Smooth muscle cell (in vitro differentiated cells): ENCODE results near the gene GRB10. TPM values are rescaled to one million over a fixed set of nuclear protein-coding genes. Genes with fewer than 3 reads are reported as not detected.
A peak's percentile ranks its signal among the peaks of the same experiment; 100 is the strongest.
"Not testable (repeated sequence)": the region's sequence is repeated elsewhere in the genome, so short reads cannot be mapped to it uniquely, and the experiment has no call there.

Source experiments
- DNase-seq: peaks from one replicate; lab custom pipeline; 2025; ENCODE audit not compliant: unreplicated experiment; lab: John Stamatoyannopoulos, UW
- H2AFZ ChIP-seq: fragments of 200-600 bp; sonication (generic); 2 replicates; pipeline ENCODE4 v1.6.0; 2016; ENCODE audit warnings: antibody characterized with exemption, low read depth, mild to moderate bottlenecking
- H3F3A ChIP-seq: fragments of 200-600 bp; sonication (generic); 2 replicates; pipeline ENCODE4 v1.6.0; 2017; ENCODE audit warnings: antibody characterized with exemption, low read depth
- H3K27ac ChIP-seq: fragments of 200-600 bp; sonication (generic); 2 replicates; pipeline ENCODE4 v1.5.1; 2016; ENCODE audit warnings: low read depth, mild to moderate bottlenecking
- H3K27me3 ChIP-seq: fragments of 200-600 bp; sonication (generic); 2 replicates; pipeline ENCODE4 v1.6.1; 2016; ENCODE audit warnings: low read depth, mild to moderate bottlenecking
- H3K36me3 ChIP-seq: fragments of 200-600 bp; sonication (generic); 2 replicates; pipeline ENCODE4 v1.5.1; 2016; ENCODE audit warnings: low read depth
- H3K4me1 ChIP-seq: fragments of 200-600 bp; sonication (generic); 2 replicates; pipeline ENCODE4 v1.5.1; 2016; ENCODE audit warnings: low read depth
- H3K4me2 ChIP-seq: fragments of 200-600 bp; sonication (generic); 2 replicates; pipeline ENCODE4 v1.6.0; 2016; ENCODE audit warnings: mild to moderate bottlenecking
- H3K4me3 ChIP-seq: fragments of 200-600 bp; sonication (generic); 2 replicates; pipeline ENCODE4 v1.5.1; 2016; ENCODE audit warnings: mild to moderate bottlenecking
- H3K79me2 ChIP-seq: fragments of 200-600 bp; sonication (generic); 2 replicates; pipeline ENCODE4 v1.6.0; 2016; ENCODE audit warnings: low read depth, mild to moderate bottlenecking
- H3K9ac ChIP-seq: fragments of 200-600 bp; sonication (generic); 2 replicates; pipeline ENCODE4 v1.6.0; 2016; ENCODE audit warnings: low read depth
- H3K9me3 ChIP-seq: fragments of 200-600 bp; sonication (generic); replicated peaks from 2 replicates; pipeline ENCODE4 v1.5.1; 2016; ENCODE audit warnings: low read depth
- H4K20me1 ChIP-seq: fragments of 200-600 bp; sonication (generic); 2 replicates; pipeline ENCODE4 v1.6.0; 2016; ENCODE audit warnings: low read depth
- WGBS: methylation state at CpG from one replicate; pipeline ENCODE4 v1.1.7; 2016; ENCODE audit warnings: low lambda C conversion rate; 5-methylcytosine and 5-hydroxymethylcytosine counted together
- polyA plus RNA-seq: library from polyadenylated mRNA; unstranded; fragments of >200 nt; fragmentation: Nextera tagmentation; extraction: Ambion mirVana; gene quantifications from 2 replicates; pipeline ENCODE4 v1.2.1, GENCODE V29; 2016
- total RNA-seq: library from RNA; depleted of rRNA; stranded (reverse); fragments of >200 nt; gene quantifications from 2 replicates; pipeline ENCODE4 v1.2.3, GENCODE V29; 2014
- TF ChIP-seq, protein P1 (sequence below): fragments of 200-600 bp; sonication (generic); IDR thresholded peaks from 2 replicates; pipeline ENCODE4 v1.5.1; 2017; ENCODE audit warnings: borderline replicate concordance, mild to moderate bottlenecking, antibody characterized with exemption; ENCODE audit not compliant: insufficient read depth, poor library complexity, severe bottlenecking

Gene GRB10
- total and polyA plus RNA-seq, 2 experiments from 2014 or later = 18.0 to 20.1 TPM

DNA sequence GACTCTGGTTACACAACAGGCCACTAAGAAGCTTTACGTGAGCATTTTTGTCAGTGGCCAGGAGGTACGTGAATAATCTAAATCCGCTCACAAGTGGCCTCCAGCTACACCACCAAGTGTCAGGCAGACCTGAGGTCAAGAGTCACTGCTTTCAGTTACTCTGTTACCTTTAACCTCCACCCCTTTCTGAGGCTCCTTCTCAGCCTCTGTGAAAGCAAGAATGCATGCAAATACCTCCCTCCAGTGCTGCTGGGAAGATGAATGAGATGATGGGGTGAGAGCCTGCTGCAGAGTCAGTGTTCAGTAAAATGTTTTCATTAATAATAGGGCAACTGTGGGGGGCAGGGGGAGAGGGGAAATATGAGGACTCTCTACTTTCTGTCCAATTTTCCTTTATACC, 228.7 kb downstream of the GRB10 start:
- WGBS = 59% methylated on average over 3 of the region's 3 CpGs
- H3F3A ChIP-seq = no peaks in the 10 kb centered on the region
- H3K79me2 ChIP-seq = no peaks in the 10 kb centered on the region
- no peaks in the 10 kb centered on the region for H4K20me1 ChIP-seq
- H2AFZ ChIP-seq = no peak overlapping the region
- peaks cover 6% of the 10 kb centered on the region for H3K4me1 ChIP-seq
- H3K27me3 ChIP-seq = peaks cover 9% of the 10 kb centered on the region
- no peak overlapping the region for H3K4me3 ChIP-seq
- H3K4me2 ChIP-seq = no peak overlapping the region
- H3K9me3 ChIP-seq = no peaks in the 10 kb centered on the region
- no peak overlapping the region for H3K27ac ChIP-seq
- no peak overlapping the region for H3K9ac ChIP-seq
- TF ChIP-seq, protein P1, sequence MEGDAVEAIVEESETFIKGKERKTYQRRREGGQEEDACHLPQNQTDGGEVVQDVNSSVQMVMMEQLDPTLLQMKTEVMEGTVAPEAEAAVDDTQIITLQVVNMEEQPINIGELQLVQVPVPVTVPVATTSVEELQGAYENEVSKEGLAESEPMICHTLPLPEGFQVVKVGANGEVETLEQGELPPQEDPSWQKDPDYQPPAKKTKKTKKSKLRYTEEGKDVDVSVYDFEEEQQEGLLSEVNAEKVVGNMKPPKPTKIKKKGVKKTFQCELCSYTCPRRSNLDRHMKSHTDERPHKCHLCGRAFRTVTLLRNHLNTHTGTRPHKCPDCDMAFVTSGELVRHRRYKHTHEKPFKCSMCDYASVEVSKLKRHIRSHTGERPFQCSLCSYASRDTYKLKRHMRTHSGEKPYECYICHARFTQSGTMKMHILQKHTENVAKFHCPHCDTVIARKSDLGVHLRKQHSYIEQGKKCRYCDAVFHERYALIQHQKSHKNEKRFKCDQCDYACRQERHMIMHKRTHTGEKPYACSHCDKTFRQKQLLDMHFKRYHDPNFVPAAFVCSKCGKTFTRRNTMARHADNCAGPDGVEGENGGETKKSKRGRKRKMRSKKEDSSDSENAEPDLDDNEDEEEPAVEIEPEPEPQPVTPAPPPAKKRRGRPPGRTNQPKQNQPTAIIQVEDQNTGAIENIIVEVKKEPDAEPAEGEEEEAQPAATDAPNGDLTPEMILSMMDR = no peak
- no peak for DNase-seq
- H3K36me3 ChIP-seq = no peaks in the 10 kb centered on the region

GRCh38 chr7:50552921-50553320, 229.8 kb downstream of the GRB10 start:
- no peaks in the 10 kb centered on the region for H3K9me3 ChIP-seq
- H3K79me2 ChIP-seq = no peaks in the 10 kb centered on the region
- H3K4me3 ChIP-seq = no peak overlapping the region
- H3K4me1 ChIP-seq = peaks cover 6% of the 10 kb centered on the region
- H3K4me2 ChIP-seq = no peak overlapping the region
- 63% methylated on average over 4 of the region's 4 CpGs for WGBS
- no peaks in the 10 kb centered on the region for H3F3A ChIP-seq
- no peaks in the 10 kb centered on the region for H4K20me1 ChIP-seq
- no peaks in the 10 kb centered on the region for H3K36me3 ChIP-seq
- peak; percentile 6 for DNase-seq
- TF ChIP-seq, protein P1 = no peak
- peaks cover 9% of the 10 kb centered on the region for H3K27me3 ChIP-seq
- no peak overlapping the region for H3K27ac ChIP-seq
- no peak overlapping the region for H3K9ac ChIP-seq
- H2AFZ ChIP-seq = no peak overlapping the region

DNA sequence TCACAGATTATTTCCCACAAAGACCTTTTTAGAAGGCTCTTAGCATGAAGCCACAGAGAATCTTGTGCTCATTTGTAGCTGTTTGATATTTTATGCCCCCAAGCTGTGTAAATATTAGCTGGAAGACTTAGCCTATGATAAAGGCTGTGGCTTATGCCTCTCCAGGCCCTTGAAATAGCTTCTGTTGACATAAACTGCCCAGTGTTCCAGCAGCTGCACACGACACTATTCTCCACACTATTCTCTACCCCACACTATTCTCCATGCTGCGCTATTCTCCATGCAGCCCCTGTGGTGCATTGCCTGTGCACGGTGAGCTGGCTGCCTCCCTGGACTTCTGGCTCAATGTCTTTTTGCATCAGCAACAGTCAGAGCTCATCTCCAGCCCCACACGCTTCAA, 230.6 kb downstream of the GRB10 start:
- TF ChIP-seq, protein P1 = no peak
- 86% methylated on average over 4 of the region's 4 CpGs for WGBS
- no peak overlapping the region for H2AFZ ChIP-seq
- no peak for DNase-seq
- peaks cover 5% of the 10 kb centered on the region for H3K4me1 ChIP-seq
- no peaks in the 10 kb centered on the region for H3K9me3 ChIP-seq
- no peaks in the 10 kb centered on the region for H3F3A ChIP-seq
- no peaks in the 10 kb centered on the region for H3K36me3 ChIP-seq
- peaks cover 8% of the 10 kb centered on the region for H3K27me3 ChIP-seq
- no peak overlapping the region for H3K4me2 ChIP-seq
- no peaks in the 10 kb centered on the region for H3K79me2 ChIP-seq
- H3K27ac ChIP-seq = no peak overlapping the region
- H3K9ac ChIP-seq = no peak overlapping the region
- H3K4me3 ChIP-seq = no peak overlapping the region
- H4K20me1 ChIP-seq = no peaks in the 10 kb centered on the region

DNA sequence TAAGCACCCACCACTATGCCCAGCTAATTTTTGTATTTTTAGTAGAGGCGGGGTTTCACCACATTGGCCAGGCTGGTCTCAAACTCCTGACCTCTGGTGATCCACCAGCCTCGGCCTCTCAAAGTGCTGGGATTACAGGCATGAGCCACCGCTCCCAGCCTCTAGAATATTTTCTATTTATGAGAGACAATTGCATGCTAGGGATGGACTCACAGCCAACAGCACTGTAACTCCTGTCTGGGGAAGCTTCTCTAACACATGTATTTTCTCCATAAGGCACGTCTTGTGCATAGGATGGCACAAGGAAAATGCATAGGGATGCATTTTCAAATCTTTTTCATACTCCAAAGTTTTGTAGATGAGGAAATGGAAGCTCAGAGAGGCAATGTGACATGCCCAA, 237.1 kb downstream of the GRB10 start:
- H2AFZ ChIP-seq, H3K27ac ChIP-seq, H4K20me1 ChIP-seq, H3K4me1 ChIP-seq, H3K36me3 ChIP-seq, H3K27me3 ChIP-seq, H3F3A ChIP-seq, H3K4me2 ChIP-seq, DNase-seq, H3K9ac ChIP-seq, H3K9me3 ChIP-seq, H3K4me3 ChIP-seq, H3K79me2 ChIP-seq: not testable (repeated sequence)
- WGBS = 92% methylated on average over 4 of the region's 4 CpGs
